ELF-1 (cell line): ENCODE data around the gene PTK6.

Source experiments
- DNase-seq: peaks from one replicate; pipeline ENCODE4 v3.0.0-alpha.2; 2016; ENCODE audit warnings: low read depth, low spot score

The PTK6 gene

GRCh38 chr20:63543733-63544132, 6.6 kb upstream of the PTK6 start:
- no peak for DNase-seq

- DNase-seq = no peak
Measured at GRCh38 chr20:63543131-63543530, 6.0 kb upstream of the PTK6 start.

- DNase-seq = no peak
Measured at GRCh38 chr20:63542696-63543095, 5.5 kb upstream of the PTK6 start.

GRCh38 chr20:63542031-63542559, 4.9 kb upstream of the PTK6 start:
- DNase-seq = no peak

- DNase-seq = no peak
Measured at GRCh38 chr20:63541371-63541770, 4.2 kb upstream of the PTK6 start.

- no peak for DNase-seq
Measured at GRCh38 chr20:63540417-63541186, 3.4 kb upstream of the PTK6 start.

- DNase-seq = no peak
Measured at GRCh38 chr20:63539441-63540370, 2.5 kb upstream of the PTK6 start.

GRCh38 chr20:63539092-63539430, 1.9 kb upstream of the PTK6 start:
- no peak for DNase-seq

- no peak for DNase-seq
Measured at GRCh38 chr20:63538204-63539091, 1.3 kb upstream of the PTK6 start.

- peak; percentile 87 for DNase-seq
Measured at GRCh38 chr20:63537525-63538203, 488 bp upstream of the PTK6 start.

GRCh38 chr20:63536241-63536977, 767 bp downstream of the PTK6 start:
- no peak for DNase-seq

- DNase-seq = no peak
Measured at GRCh38 chr20:63534831-63535651, 2.1 kb downstream of the PTK6 start.

- DNase-seq = no peak
Measured at GRCh38 chr20:63534427-63534830, 2.7 kb downstream of the PTK6 start.

GRCh38 chr20:63533871-63534393, 3.2 kb downstream of the PTK6 start:
- DNase-seq = no peak

GRCh38 chr20:63533388-63533787, 3.8 kb downstream of the PTK6 start:
- no peak for DNase-seq

GRCh38 chr20:63532449-63532971, 4.7 kb downstream of the PTK6 start:
- DNase-seq = no peak

GRCh38 chr20:63531686-63532448, 5.3 kb downstream of the PTK6 start:
- peak; percentile 5 for DNase-seq

- peak; percentile 1 for DNase-seq
Measured at GRCh38 chr20:63530788-63531160, 6.4 kb downstream of the PTK6 start.
